HG03442 (cell line): ENCODE measurements around the gene PSMC5.
"Not testable (repeated sequence)": the region's sequence is repeated elsewhere in the genome, so short reads cannot be mapped to it uniquely, and the experiment has no call there.

Experiments used
- ATAC-seq: cut with Tn5 transposase; IDR thresholded peaks from one replicate; pipeline ENCODE4 v1.9.1; 2021; ENCODE audit warnings: mild to moderate bottlenecking, moderate library complexity; ENCODE audit not compliant: unreplicated experiment

PSMC5 gene

GRCh38 chr17:63838631-63839171 is 11.5 kb downstream of the PSMC5 start:
- no peak for ATAC-seq

- ATAC-seq, result no peak
Observed at GRCh38 chr17:63840591-63841349, 13.5 kb downstream of the PSMC5 start.

GRCh38 chr17:63841350-63842172 is 14.3 kb downstream of the PSMC5 start:
- no peak for ATAC-seq

- peak; percentile 19 for ATAC-seq
Observed at GRCh38 chr17:63842173-63842539, 14.9 kb downstream of the PSMC5 start.

GRCh38 chr17:63842540-63843386 is 15.5 kb downstream of the PSMC5 start, which contains the start of gene SMARCD2:
SMARCD2 (minus strand) TSS chr17:63842685; CDS start chr17:63842674, 11 bp downstream.
- peak; percentile 71 for ATAC-seq

- not testable (repeated sequence) for ATAC-seq
Observed at GRCh38 chr17:63843387-63843888, 16.2 kb downstream of the PSMC5 start.

GRCh38 chr17:63843910-63844677 is 16.9 kb downstream of the PSMC5 start:
- no peak for ATAC-seq

- ATAC-seq, result no peak
Observed at GRCh38 chr17:63845509-63845908, 18.3 kb downstream of the PSMC5 start.

- no peak for ATAC-seq
Observed at GRCh38 chr17:63847525-63848249, 20.5 kb downstream of the PSMC5 start.

- peak; percentile 85 for ATAC-seq
Observed at GRCh38 chr17:63848834-63849689, 21.8 kb downstream of the PSMC5 start.

- ATAC-seq, result no peak
Observed at GRCh38 chr17:63850401-63850800, 23.2 kb downstream of the PSMC5 start.

GRCh38 chr17:63853260-63853659 is 26.0 kb downstream of the PSMC5 start:
- ATAC-seq, result no peak

GRCh38 chr17:63854709-63855108 is 27.5 kb downstream of the PSMC5 start:
- no peak for ATAC-seq

GRCh38 chr17:63855185-63855584 is 28.0 kb downstream of the PSMC5 start:
- ATAC-seq, result no peak

- ATAC-seq, result not testable (repeated sequence)
Observed at GRCh38 chr17:63856425-63856824, 29.2 kb downstream of the PSMC5 start.

- ATAC-seq, result no peak
Observed at GRCh38 chr17:63859257-63859656, 32.0 kb downstream of the PSMC5 start.

- ATAC-seq, result not testable (repeated sequence)
Observed at GRCh38 chr17:63866625-63867024, 39.4 kb downstream of the PSMC5 start.
